K562 (cell line): ENCODE data around the gene LGALS3BP. TPM values are rescaled to one million over a fixed set of nuclear protein-coding genes. Genes with fewer than 3 reads are reported as not detected.
A peak's percentile ranks its signal among the peaks of the same experiment; 100 is the strongest.

Experiments used
- ATAC-seq: fragments of 200-7000 bp; cut with Tn5 transposase; 3 replicates; pipeline ENCODE4 v1.9.1; 2020; ENCODE audit warnings: moderate library complexity
- BruUV-seq: library from RNA; stranded (reverse); fragments of 400-500 nt; replicated peaks from 2 replicates; lab custom pipeline; 2021; lab: Mats Ljungman, UMichigan
- CTCF ChIA-PET: fragments of 300-600 bp; formaldehyde crosslinking; extraction: SDS; loops from one replicate; lab custom pipeline; 2021; ENCODE audit warnings: low intra/inter-chr PET ratio; lab: Yijun Ruan, JAX
- POLR2A ChIA-PET: fragments of 300-600, 350-650 bp; sonication (Branson Sonifier 250); formaldehyde crosslinking; extraction: SDS; loops from one replicate; lab custom pipeline; 2021; ENCODE audit warnings: antibody characterized with exemption, inconsistent platforms; lab: Yijun Ruan, JAX
- DNase-seq, 4 experiments: peaks; one replicate each; pipeline versions ENCODE4 v3.0.0 to v3.0.0-alpha.2; 2011 to 2018; ENCODE audit warnings: low spot score in 3 of 4, mixed read lengths in 3 of 4; ENCODE audit errors: extremely low read depth in 1 of 4
- FAIRE-seq: peaks from 2 replicates; lab custom pipeline; 2011; peaks lifted over from hg19 to GRCh38; lab: Jason Lieb, UNC
- H2AFZ ChIP-seq: 2 replicates; pipeline ENCODE4 v1.6.0; 2011; ENCODE audit warnings: low read depth, low read length, control low read depth, inconsistent platforms
- H3K27ac ChIP-seq: fragments of 200-600 bp; 3 replicates; pipeline ENCODE4 v1.8.0; 2011; ENCODE audit warnings: low read depth, mild to moderate bottlenecking, control low read depth, inconsistent platforms, low read length, moderate library complexity, mixed read lengths; ENCODE audit errors: extremely low read depth
- H3K27me3 ChIP-seq, 2 experiments: fragments of 300-600 bp in 1 of 2; 2 replicates in 1 of 2; 3 replicates in 1 of 2; pipeline versions ENCODE4 v1.6.0 to v1.8.0; 2011; ENCODE audit warnings: inconsistent platforms in 2 of 2, low read length in 2 of 2, mild to moderate bottlenecking in 1 of 2, mixed read lengths in 1 of 2, moderate library complexity in 1 of 2; ENCODE audit not compliant: control insufficient read depth in 2 of 2, insufficient read depth in 2 of 2
- H3K36me3 ChIP-seq: fragments of 300-600 bp; 3 replicates; pipeline ENCODE4 v1.8.0; 2011; ENCODE audit warnings: mild to moderate bottlenecking, low read length, inconsistent platforms; ENCODE audit not compliant: control insufficient read depth, insufficient read depth
- H3K4me1 ChIP-seq, 2 experiments: fragments of 200-600 bp in 1 of 2; replicated peaks in 1 of 2; 2 replicates in 1 of 2; 3 replicates in 1 of 2; pipeline versions ENCODE4 v1.5.1 to v1.8.0; 2011; ENCODE audit warnings: inconsistent platforms in 2 of 2, low read length in 2 of 2, mild to moderate bottlenecking in 1 of 2, mixed read lengths in 1 of 2, moderate library complexity in 1 of 2; ENCODE audit not compliant: control insufficient read depth in 2 of 2, insufficient read depth in 2 of 2
- H3K4me2 ChIP-seq: 2 replicates; pipeline ENCODE4 v1.6.1; 2011; ENCODE audit warnings: low read length, control low read depth, inconsistent platforms, mixed read lengths; ENCODE audit not compliant: insufficient read depth
- H3K4me3 ChIP-seq: fragments of 200-600 bp; sonication (generic), shearing (Covaris generic); 2 replicates; pipeline ENCODE4 v1.5.1; 2016; ENCODE audit warnings: control low read depth, inconsistent platforms
- H3K79me2 ChIP-seq: fragments of 200-600 bp; 3 replicates; pipeline ENCODE4 v1.8.0; 2011; ENCODE audit warnings: low read length, inconsistent platforms; ENCODE audit not compliant: control insufficient read depth, insufficient read depth
- H3K9ac ChIP-seq, 2 experiments: 2 replicates each; pipeline versions ENCODE4 v1.6.0 to v1.6.1; 2011; ENCODE audit warnings: low read depth in 2 of 2, low read length in 2 of 2, control low read depth in 1 of 2, inconsistent platforms in 1 of 2, mild to moderate bottlenecking in 1 of 2, mixed read lengths in 1 of 2; ENCODE audit not compliant: insufficient read depth in 1 of 2
- H3K9me1 ChIP-seq: one replicate; pipeline ENCODE4 v1.6.0; 2011; ENCODE audit warnings: inconsistent platforms, mild to moderate bottlenecking, low read length, moderate library complexity; ENCODE audit not compliant: control insufficient read depth, insufficient read depth
- H3K9me3 ChIP-seq: replicated peaks from 2 replicates; pipeline ENCODE4 v1.5.1; 2011; ENCODE audit warnings: low read depth, low read length, inconsistent platforms; ENCODE audit not compliant: control insufficient read depth, insufficient read depth
- H4K20me1 ChIP-seq: replicated peaks from 2 replicates; pipeline ENCODE4 v1.6.1; 2011; ENCODE audit warnings: low read length, inconsistent platforms, mixed read lengths; ENCODE audit not compliant: control insufficient read depth, insufficient read depth
- BRF2 ChIP-seq: IDR thresholded peaks from 3 replicates; pipeline ENCODE4 v1.6.1; 2011; ENCODE audit warnings: borderline replicate concordance, mild to moderate bottlenecking; ENCODE audit not compliant: insufficient read length, insufficient read depth
- ZBTB33 ChIP-seq: sonication (generic); formaldehyde crosslinking; IDR thresholded peaks from 2 replicates; pipeline ENCODE4 v1.8.1; 2023; ENCODE audit warnings: mild to moderate bottlenecking, missing genetic modification reagents
- WGBS: fragments of 100-300 bp; shearing (Covaris generic); methylation state at CpG from one replicate; pipeline ENCODE4 v1.1.6; 2016; ENCODE audit warnings: low coverage, mixed read lengths; ENCODE audit not compliant: insufficient coverage; ENCODE audit errors: missing lambda C conversion rate; 5-methylcytosine and 5-hydroxymethylcytosine counted together
- in situ Hi-C: fragments of 300-500 bp; cut with MboI; formaldehyde crosslinking; loops from 4 replicates; pipeline ENCODE4 v1.15.0; 2018; ENCODE audit warnings: inconsistent platforms, mixed read lengths
- intact Hi-C: fragments of 100-400 bp; cut with micrococcal nuclease; formaldehyde crosslinking; loops from 2 replicates; pipeline ENCODE4 v1.14.2; 2022
- polyA plus RNA-seq, 8 experiments: library from polyadenylated mRNA; depleted of rRNA in 4 of 8; stranded (reverse) in 5 of 8; unstranded in 3 of 8; fragments of >200 nt; fragmentation: Nextera tagmentation in 2 of 8; fragmentation: Illumina TruSeq in 1 of 8; extraction: Ambion mirVana in 2 of 8; extraction: Trizol in 1 of 8; gene quantifications; 2 replicates each; pipeline versions ENCODE4 v1.2.1 to v1.2.3, GENCODE V29; 2011 to 2014; ENCODE audit warnings: inconsistent platforms in 1 of 8, missing spikeins in 1 of 8
- total RNA-seq, 7 experiments: library from RNA; depleted of rRNA in 6 of 7; stranded (reverse); fragments of >200 nt in 6 of 7; fragmentation: Illumina TruSeq in 2 of 7; extraction: Trizol in 2 of 7; gene quantifications; 2 replicates each; pipeline versions ENCODE4 v1.2.1 to v1.2.3, GENCODE V29; 2011 to 2021; ENCODE audit warnings: low replicate concordance in 1 of 7

Gene LGALS3BP
- total and polyA plus RNA-seq, 9 of the 15 experiments (the other 6 are each of a cell fraction or from before 2014, with no cell fraction given) = 0.39 to 5.3 (median 3.2) TPM

- intact Hi-C loops = no loop called here
- Histone ChIP-seq H3K27ac (no peak overlapping the region), H3K4me1 (peaks cover 8 to 30% of the 10 kb centered on the region in 2 experiments; a peak in 4 of 5 replicates), H3K4me3 (no peak overlapping the region), H3K36me3 (peaks cover 30% of the 10 kb centered on the region; the same call in 2 of the 3 replicates), H3K9me3 (no peaks in the 10 kb centered on the region), H2AFZ (no peak overlapping the region), H3K9me1 (peaks cover 8% of the 10 kb centered on the region), H3K27me3 (no peaks in the 10 kb centered on the region), H3K4me2 (no peak overlapping the region), H3K79me2 (peaks cover 75% of the 10 kb centered on the region), H4K20me1 (peaks cover 25% of the 10 kb centered on the region), H3K9ac (peak overlapping the region in 1 of 2 experiments; percentile 27; a peak in 1 of 4 replicates)
- TF ChIP-seq BRF2 (no peak), ZBTB33 (peak; percentile 74; the same call in 1 of the 2 replicates)
- ATAC-seq = no peak
- FAIRE-seq = no peak
- DNase-seq = no peak
- POLR2A ChIA-PET = interaction anchor here (0.7 to 1.3 kb wide), 2 partner anchors 9 to 29 kb away, joined by 3 to 8 read pairs; no protein-coding TSS in a partner anchor
- no TSS peak for BruUV-seq
- in situ Hi-C loops = no loop called here
- CTCF ChIA-PET = no interaction called here
- 79% methylated on average over 8 of the region's 12 CpGs for WGBS
These were observed 25.5 kb upstream of the LGALS3BP start for GRCh38 chr17:79005063-79005861.
